H4 (cell line): ENCODE measurements around the gene CAMTA1. TPM values are rescaled to one million over a fixed set of nuclear protein-coding genes. Genes with fewer than 3 reads are reported as not detected.
"Not testable (repeated sequence)": the region's sequence is repeated elsewhere in the genome, so short reads cannot be mapped to it uniquely, and the experiment has no call there.

ENCODE experiments used
- DNase-seq: peaks from one replicate; pipeline ENCODE4 v3.0.0-alpha.2; 2015; ENCODE audit warnings: low spot score
- total RNA-seq: library from RNA; depleted of rRNA; stranded (reverse); fragments of >200 nt; shearing (Covaris generic); gene quantifications from 2 replicates; pipeline ENCODE4 v1.2.3, GENCODE V29; 2014

The CAMTA1 gene
- total RNA-seq, 1 experiment from 2014 or later, result 98.2 TPM

- no peak for DNase-seq
Measured at GRCh38 chr1:7768583-7768982, 983.3 kb downstream of the CAMTA1 start.

GRCh38 chr1:7769673-7770412, 984.6 kb downstream of the CAMTA1 start:
- DNase-seq, result no peak

GRCh38 chr1:7770669-7770996, 985.4 kb downstream of the CAMTA1 start:
- DNase-seq, result no peak

DNA sequence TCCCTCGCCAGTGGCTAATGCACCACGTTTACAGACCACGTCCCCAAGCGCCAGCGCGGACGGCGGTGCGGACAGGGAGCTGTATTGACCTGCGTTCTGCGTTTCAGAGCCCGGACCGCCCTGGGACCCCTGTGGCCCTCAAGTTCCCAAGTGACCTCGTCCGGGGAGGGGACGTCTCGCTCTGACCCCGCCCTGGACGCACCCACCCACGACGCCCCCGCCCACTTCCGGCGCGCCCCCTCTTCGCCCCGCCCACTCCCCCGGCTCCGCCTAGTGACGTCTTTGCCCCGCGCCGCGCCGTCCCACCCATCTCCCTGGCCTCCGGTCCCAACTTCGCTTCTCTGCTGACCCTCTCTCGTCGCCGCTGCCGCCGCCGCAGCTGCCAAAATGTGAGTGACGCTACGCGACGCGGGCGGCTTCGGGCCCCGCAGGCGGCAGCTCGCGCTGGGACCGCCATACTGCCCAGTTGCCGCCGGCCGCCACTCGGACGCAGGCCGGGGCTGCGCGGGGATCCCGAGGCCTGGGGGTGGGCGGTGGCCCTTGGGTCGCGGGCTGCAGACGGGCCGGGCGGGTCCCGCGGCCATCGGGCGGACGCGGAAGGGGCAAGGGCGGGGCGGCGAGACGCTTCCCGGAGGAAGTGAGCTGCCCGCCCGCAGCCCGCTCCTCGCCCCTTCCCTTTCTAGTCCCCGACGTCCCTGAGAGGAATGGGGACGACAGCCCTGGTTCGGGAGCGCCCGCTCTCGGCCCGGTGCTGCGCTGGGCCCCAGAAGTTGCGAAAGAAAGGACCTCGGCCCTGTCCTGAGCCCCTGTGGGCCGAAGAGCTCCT, 986.0 kb downstream of the CAMTA1 start, which contains the start of gene VAMP3:
TSS of gene VAMP3 (plus strand) at position 300 of the 826 bp plus-strand sequence. CDS start at position 388, 88 bp downstream.
- peak; percentile 40 for DNase-seq

DNA sequence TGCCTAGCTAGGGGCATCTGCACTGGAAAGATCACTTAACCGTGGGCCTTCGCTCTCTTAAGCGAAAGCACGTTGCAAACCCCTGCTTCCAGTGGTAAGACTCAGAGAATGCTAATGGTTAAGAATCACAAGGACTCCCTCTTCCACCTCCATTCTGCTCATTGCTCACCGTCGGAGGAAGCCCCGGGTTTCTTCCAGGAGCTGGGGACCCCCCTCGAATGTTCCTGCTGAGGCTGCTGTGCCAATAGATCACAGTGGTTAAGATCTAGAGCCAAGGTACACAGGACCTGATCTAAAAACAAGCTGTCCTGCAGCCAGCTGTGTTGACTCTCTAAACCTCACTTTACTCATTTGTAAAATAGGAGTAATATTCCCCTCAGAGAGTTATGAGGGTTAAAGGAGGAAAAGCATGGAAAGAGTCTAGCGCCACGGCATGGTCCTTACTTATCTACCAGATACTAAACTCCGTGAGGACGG, 986.6 kb downstream of the CAMTA1 start:
- DNase-seq, result no peak

- no peak for DNase-seq
Measured at GRCh38 chr1:7777591-7777990, 992.3 kb downstream of the CAMTA1 start.

DNA sequence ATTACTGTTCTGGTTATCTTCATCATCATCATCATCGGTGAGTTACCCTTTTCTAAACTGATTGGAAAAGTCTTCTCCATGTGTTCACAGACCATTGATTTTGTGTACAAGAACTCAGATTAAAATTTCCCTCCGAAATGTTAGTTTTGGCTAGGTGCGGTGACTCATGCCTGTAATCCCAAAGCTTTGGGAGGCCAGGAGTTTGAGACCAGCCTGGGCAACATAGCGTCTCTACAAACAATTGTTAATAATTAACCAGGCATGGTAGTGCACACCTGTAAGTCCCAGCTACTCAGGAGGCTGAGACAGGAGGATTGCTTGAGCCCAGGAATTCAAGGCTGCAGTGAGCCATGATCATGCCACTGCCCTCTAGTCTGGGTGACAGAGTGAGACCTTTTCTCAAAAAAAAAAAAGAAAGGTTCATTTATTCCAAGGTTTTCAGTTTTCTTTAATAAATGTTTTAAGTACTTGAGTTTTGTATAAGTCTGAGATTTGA, 992.9 kb downstream of the CAMTA1 start:
- no peak for DNase-seq

DNA sequence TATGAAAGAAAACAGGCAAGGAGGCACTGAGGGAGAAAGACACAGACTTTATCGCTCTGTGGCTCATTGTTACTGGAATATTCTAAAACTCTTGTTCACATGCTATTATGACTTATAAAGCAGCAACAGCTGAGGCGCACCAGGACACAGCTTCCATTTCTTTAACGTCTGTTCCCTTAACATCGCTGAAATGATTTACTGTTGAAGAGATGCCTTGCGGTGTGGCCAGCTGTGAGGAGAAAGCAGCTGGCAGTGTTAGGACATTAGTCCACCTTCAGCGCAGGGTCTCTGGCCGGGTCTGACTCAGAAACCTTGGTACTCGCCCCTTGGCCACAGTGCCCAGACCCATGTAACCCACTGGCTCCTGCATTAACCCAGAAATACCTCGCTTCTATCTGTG, 995.7 kb downstream of the CAMTA1 start:
- no peak for DNase-seq

GRCh38 chr1:7781501-7781900, 996.2 kb downstream of the CAMTA1 start:
- no peak for DNase-seq

GRCh38 chr1:7781923-7782495, 996.8 kb downstream of the CAMTA1 start:
- no peak for DNase-seq

DNA sequence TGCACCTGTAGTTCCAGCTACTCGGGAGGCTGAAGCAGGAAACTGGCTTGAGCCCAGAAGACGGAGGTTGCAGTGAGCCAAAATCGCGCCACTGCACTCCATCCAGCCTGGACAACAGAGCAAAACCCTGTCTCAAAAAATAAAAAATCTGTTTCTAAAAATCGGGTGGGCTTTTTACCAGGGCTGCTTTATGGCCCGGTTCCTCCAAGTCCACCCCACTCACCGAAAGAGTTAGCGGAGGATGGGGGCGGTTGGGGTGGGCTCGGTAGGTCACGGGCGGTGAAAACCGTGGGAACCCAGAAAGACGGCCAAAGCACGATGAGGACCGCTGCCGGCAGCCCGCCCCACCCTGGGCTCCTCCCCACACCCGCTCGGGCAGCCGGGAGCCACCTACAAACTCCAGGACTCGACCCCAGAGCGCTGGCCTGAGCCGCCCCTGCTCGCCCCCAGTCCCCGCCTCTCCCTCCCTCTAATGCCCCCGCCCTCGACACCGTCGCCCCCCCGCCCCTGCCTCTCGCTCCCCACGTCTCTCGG, 998.0 kb downstream of the CAMTA1 start:
- DNase-seq, result peak; percentile 38

DNA sequence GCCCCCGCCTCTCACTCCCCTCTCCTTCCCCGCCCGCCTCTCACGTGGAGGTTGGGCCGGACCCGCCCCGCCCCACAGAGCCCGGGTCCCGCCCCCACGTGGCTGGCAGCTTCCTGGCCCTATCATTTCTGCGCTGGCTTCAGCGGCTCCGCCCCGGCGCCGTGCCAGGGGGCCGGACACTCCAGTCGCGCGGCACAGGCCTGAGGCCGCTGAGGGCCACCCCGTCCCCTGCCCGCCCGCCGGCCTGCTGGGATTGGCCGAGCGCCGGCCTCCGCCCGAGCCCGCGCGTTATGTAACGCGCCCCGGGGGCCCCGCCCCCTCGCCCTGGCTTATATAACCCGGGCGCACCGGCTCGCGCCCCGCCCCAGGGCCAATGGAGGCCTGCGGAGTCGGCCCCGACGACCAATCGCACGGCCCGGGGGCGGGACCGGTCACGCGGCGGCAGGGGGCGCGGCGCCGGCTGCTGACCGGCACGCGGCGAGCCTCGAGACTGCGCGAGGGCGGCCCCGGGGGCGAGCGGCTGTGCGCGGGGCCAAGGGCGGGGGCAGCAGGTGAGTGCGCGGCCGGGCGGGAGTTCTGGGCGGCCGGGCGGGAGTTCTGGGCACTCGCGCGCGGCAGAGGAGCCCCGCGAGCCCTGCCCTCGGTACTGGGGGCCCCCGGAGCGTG, 998.7 kb downstream of the CAMTA1 start, which contains the start of gene PER3:
TSS of gene PER3 (plus strand) at position 466 of the 666 bp plus-strand sequence. CDS start 587 bp downstream, outside the sequence.
- DNase-seq, result peak; percentile 88

- DNase-seq, result no peak
Measured at GRCh38 chr1:7784492-7785071, 999.3 kb downstream of the CAMTA1 start.

DNA sequence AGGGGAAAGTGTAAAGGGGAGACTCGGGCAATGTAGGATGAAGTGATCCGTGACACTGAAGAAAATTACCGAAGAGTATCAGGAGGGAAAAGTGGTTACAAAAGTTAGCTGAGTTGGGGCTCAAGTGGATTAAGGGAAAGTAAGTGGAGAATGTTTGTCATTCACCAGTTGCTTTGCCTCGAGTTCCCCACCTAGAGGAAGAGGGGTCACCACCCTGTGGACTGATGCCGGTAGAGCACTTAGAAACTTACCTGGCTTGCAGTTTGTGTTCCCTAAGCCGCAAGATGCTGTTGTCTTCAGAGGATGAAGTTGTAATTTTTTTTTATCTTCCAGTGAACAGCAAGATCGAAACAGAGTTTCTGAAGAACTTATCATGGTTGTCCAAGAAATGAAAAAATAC, 999.9 kb downstream of the CAMTA1 start:
- no peak for DNase-seq

DNA sequence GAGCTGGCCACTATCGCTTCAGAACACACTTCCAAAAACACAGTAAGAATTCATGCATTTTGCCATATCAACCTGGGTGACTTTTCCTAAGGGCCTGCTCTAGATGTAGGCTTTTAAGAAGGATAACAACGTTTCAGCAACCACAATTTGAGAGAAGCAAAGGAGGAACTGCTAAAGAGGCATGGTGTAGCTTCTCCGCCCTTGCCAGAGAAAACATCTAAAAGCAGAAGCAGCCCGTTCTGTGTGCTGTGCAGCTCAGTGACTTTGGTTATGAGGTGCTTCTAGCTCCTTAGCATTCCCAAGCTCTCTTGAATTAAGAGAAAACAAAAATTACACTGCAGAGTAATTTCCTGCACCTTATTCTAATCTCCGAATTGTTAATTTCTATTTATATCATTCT, 1001.5 kb downstream of the CAMTA1 start:
- no peak for DNase-seq

- no peak for DNase-seq
Measured at GRCh38 chr1:7789828-7790227, 1004.6 kb downstream of the CAMTA1 start.

DNA sequence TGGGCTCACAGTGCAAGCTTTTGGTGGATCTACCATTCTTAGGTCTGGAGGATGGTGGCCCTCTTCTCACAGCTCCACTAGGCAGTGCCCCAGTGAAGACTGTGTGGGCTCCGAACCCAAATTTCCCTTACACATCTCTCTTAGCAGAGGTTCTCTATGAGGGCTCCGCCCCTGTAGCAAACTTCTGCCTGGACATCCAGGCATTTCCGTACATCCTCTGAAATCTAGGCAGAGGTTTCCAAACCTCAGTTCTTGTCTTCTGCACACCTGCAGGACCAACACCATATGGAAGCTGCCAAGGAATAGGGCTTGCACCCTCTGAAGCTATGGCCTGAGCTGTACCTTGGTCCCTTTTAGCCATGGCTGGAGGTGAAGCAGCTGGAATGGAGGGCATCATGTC, 1005.8 kb downstream of the CAMTA1 start:
- DNase-seq, result not testable (repeated sequence)

DNA sequence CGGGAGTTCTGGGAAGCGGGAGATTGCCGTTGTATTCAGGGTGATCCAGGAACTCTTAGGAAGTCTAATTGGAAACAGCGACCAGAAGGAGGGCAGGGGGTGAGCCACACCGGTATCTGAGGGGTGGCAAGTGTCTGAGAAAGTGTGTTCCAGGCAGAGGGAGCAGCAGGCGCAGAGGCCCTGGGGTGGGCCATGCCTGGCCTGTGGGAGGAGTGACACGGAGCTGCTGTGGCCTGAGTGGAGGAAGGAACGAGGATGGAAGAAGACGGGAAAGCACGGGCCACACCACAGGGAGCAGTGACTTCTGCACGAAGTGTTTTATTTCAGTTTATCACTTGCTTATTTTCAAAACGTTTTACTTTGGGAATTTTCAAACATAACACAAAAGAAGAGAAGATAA, 1010.2 kb downstream of the CAMTA1 start:
- no peak for DNase-seq

DNA sequence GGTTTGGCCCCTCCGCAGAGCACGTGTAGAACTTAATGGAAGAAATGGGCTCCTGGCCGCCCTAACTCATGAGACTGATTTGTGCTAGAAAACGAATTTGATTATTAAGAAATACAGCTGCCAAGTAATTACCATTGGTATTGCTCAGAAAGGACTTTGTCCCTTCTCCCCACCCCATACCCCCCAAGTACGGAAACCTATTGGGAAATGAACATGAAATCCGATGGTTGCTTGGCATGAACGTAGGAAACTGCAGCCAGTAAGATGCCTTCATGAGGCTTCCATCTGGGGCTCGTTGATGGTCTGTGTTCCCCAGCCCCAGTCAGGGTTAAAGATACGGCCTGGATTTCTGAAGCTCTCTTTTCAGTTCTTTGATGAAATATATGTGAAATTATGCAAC, 1020.2 kb downstream of the CAMTA1 start:
- DNase-seq, result no peak

- peak; percentile 6 for DNase-seq
Measured at GRCh38 chr1:7808253-7808844, 1023.1 kb downstream of the CAMTA1 start.

- no peak for DNase-seq
Measured at GRCh38 chr1:7809742-7810141, 1024.5 kb downstream of the CAMTA1 start.
